ENCODE measurements around the gene OSBPL5.

Gene OSBPL5

DNA sequence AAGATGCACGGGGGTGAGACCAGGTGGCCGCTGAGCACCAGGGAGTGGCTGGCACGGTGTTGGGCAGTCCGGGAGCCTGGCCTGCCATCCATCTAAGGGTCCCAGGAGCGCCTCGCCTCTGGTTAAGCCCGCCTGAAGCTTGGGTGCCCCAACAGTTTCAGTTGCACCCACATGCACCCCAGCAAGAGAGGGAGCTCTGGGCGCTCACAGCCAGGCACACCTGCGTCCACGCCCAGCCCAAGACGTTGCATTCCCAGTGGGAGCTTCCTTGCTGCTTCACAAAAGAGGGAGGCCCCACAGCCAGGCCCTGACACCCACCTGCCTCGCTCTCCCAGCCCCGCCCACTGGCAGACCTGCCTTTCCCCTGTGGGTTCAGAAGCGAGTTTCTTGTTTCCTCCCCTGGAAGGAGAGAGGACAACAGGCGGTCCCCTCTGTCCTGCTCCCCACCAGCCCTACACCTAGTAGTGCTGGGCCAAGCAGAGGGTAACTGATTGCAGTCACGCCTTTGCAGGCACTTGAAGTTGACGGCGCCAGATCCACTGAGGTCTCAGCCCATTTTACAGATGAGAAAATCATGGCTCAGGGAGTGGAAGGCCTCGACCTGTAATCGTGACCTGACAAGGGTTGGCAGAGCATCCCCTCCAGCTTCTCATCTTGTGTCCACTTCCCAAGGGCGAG, 35.4 kb downstream of the OSBPL5 start:
- Histone ChIP-seq H3K36me3 (ENCODE audit: control insufficient read depth, insufficient read depth, low read length) (no peaks in the 10 kb centered on the region), H3K4me3 (replicated peaks; ENCODE audit: low read depth, low read length) (no peak overlapping the region), H3K27me3 (replicated peaks; ENCODE audit: control insufficient read depth, insufficient read depth, low read length) (no peaks in the 10 kb centered on the region; the same call in 1 of the 2 replicates)
- TF ChIP-seq, protein P1, sequence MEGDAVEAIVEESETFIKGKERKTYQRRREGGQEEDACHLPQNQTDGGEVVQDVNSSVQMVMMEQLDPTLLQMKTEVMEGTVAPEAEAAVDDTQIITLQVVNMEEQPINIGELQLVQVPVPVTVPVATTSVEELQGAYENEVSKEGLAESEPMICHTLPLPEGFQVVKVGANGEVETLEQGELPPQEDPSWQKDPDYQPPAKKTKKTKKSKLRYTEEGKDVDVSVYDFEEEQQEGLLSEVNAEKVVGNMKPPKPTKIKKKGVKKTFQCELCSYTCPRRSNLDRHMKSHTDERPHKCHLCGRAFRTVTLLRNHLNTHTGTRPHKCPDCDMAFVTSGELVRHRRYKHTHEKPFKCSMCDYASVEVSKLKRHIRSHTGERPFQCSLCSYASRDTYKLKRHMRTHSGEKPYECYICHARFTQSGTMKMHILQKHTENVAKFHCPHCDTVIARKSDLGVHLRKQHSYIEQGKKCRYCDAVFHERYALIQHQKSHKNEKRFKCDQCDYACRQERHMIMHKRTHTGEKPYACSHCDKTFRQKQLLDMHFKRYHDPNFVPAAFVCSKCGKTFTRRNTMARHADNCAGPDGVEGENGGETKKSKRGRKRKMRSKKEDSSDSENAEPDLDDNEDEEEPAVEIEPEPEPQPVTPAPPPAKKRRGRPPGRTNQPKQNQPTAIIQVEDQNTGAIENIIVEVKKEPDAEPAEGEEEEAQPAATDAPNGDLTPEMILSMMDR (IDR thresholded peaks at IDR 0.05; ENCODE audit: insufficient read depth, low read length, poor library complexity, severe bottlenecking): no peak
- no peak for DNase-seq (ENCODE audit: extremely low read depth, insufficient read length)

DNA sequence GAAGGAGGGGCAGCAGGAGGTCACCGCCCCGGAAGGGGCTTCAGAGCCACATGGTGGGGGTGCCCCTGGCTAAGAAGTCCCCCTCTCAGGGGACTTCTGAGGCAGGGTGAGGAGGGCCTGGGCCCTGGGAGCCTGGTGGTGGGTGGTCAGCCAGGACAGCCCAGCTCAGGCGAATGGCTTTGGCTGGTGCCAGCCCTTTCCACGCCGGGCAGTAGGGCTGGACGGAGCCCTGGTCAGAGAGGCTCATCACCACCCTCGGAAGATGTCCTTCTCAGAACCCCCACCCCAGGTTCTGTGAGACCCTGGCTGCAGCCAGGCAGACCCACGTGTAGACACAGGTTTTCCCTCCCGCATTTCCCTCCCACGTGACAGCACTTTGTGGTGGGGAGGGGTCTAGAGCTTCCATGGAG, 35.9 kb downstream of the OSBPL5 start:
- TF ChIP-seq, protein P1 (IDR thresholded peaks at IDR 0.05; ENCODE audit: insufficient read depth, low read length, poor library complexity, severe bottlenecking): no peak
- Histone ChIP-seq H3K27me3 (replicated peaks; ENCODE audit: control insufficient read depth, insufficient read depth, low read length) (no peaks in the 10 kb centered on the region; the same call in 1 of the 2 replicates), H3K36me3 (ENCODE audit: control insufficient read depth, insufficient read depth, low read length) (no peaks in the 10 kb centered on the region), H3K4me3 (replicated peaks; ENCODE audit: low read depth, low read length) (no peak overlapping the region)
- DNase-seq (ENCODE audit: extremely low read depth, insufficient read length): no peak

DNA sequence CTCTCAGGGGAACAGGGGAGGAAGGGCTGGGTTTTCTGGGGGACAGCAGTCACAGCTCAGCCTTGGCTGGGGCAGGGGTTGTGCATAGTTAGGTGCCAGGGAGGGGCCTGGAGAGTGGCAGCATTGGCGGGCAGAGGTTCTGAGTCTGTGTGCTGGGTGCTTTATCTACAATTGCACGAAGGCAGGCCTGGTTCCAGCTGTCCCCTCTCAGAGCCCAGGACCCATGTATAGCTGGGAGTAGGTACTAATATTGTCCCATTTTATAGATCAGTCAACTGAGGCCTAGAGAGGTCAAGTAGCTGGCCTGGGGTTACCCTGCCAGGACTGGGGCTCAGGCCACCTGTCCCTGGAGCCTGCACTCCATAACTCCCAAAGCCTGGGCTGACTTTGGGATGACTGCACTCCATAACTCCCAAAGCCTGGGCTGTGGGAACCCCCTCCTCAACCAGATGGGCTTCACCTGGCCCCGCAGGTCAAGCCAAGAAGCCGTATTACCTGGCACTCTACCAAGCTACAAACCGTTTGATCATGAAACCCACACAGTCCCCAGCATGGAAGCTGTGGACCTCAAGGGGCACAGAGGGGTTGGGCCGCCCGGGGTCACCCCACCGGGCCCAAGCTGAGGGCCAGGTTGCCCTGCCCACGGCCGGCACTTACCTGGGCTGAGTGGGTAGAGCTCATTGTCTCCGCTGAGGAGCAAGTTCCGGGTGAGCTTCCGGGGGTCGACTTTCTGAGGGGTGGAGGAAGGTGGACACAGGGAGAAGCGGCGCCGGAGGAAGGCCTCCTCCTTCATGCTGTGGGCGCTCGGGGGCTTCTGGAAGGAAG, 36.5 kb downstream of the OSBPL5 start:
- no peak for DNase-seq (ENCODE audit: extremely low read depth, insufficient read length)
- TF ChIP-seq, protein P1 (IDR thresholded peaks at IDR 0.05; ENCODE audit: insufficient read depth, low read length, poor library complexity, severe bottlenecking): no peak
- Histone ChIP-seq H3K4me3 (replicated peaks; ENCODE audit: low read depth, low read length) (no peak overlapping the region), H3K36me3 (ENCODE audit: control insufficient read depth, insufficient read depth, low read length) (no peaks in the 10 kb centered on the region), H3K27me3 (replicated peaks; ENCODE audit: control insufficient read depth, insufficient read depth, low read length) (no peaks in the 10 kb centered on the region; the same call in 1 of the 2 replicates)

DNA sequence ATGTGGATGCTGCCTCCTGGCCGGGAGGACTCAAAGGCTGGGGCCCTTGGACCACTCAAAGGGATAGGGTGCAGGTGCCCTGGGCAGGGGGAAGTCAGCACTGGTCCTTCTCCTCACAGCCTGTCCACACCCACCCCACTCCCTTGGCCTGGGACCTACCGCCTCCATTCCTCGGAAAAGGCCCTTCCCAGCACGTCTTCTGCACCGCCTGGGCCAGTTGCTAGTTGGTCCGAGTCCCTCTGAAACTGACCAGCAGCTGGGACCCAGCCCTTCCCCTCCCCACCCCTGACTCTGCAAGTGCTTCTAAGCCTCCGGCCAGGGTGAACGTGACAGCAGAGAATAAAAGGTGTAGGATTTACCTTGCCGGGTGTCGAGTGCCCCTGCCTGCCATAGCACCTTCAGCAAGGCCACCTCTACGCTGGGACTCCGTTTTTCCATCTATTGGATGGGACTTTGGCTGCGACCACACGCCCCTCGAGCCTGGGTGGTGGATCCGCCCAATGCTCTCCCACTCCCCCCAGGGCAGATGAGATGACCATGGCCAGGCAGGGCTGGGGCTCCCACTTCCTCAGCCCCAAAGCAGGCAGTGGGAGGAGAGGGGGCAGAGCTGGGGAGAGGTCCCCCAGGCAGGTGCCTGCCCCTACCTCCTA, 37.3 kb downstream of the OSBPL5 start:
- TF ChIP-seq, protein P1 (IDR thresholded peaks at IDR 0.05; ENCODE audit: insufficient read depth, low read length, poor library complexity, severe bottlenecking): no peak
- Histone ChIP-seq H3K27me3 (replicated peaks; ENCODE audit: control insufficient read depth, insufficient read depth, low read length) (no peaks in the 10 kb centered on the region; the same call in 1 of the 2 replicates), H3K4me3 (replicated peaks; ENCODE audit: low read depth, low read length) (no peak overlapping the region), H3K36me3 (ENCODE audit: control insufficient read depth, insufficient read depth, low read length) (no peaks in the 10 kb centered on the region)
- DNase-seq (ENCODE audit: extremely low read depth, insufficient read length): no peak

DNA sequence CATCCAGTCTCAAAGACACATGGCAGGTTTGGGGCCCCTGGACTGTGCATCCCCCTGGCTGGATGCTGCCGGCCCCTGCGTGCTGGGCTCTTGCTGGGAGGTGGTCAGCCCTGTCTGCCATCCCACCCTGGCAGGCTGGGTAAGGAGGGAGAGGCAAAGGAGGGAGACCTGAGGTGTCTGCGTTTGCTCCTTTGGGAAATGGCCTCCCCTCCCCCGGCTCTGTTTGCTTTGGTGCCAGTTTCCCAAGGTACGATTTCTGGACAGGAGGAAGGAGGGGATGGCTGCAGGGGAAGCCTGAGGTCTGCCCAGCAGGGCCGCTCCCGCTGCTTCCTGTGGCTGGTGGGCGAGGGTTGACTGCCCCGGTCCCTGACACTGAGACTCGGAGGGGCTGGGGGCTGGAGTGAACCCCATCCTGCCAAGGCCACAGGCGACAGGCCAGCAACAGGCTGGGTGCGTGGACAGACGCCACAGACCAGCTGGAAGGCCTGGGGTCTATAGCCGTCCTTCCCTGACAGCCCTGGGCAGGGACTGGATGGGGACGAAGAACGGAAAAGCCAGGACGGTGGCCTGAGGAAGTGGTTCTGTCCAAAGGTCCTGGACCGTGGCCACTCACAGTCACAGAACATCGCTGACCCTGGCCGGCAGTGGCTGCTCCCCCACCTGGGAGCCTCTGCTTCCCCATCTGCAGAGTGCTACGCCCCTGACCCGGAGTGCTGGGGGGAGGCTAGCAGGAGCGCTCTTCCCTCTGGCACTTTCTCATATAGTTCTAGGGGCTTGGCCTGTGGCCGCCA, 38.0 kb downstream of the OSBPL5 start:
- Histone ChIP-seq H3K4me3 (replicated peaks; ENCODE audit: low read depth, low read length) (no peak overlapping the region), H3K27me3 (replicated peaks; ENCODE audit: control insufficient read depth, insufficient read depth, low read length) (no peaks in the 10 kb centered on the region; the same call in 1 of the 2 replicates), H3K36me3 (ENCODE audit: control insufficient read depth, insufficient read depth, low read length) (no peaks in the 10 kb centered on the region)
- DNase-seq (ENCODE audit: extremely low read depth, insufficient read length): no peak
- TF ChIP-seq, protein P1 (IDR thresholded peaks at IDR 0.05; ENCODE audit: insufficient read depth, low read length, poor library complexity, severe bottlenecking): no peak

Measured in GM06990 (cell line).